B cell (primary cell): ENCODE data around the gene DNAH8. TPM values are rescaled to one million over a fixed set of nuclear protein-coding genes. Genes with fewer than 3 reads are reported as not detected.

ENCODE experiments used
- ATAC-seq: fragments of 200-7000 bp; cut with Tn5 transposase; one replicate; pipeline ENCODE4 v1.10.0; 2021; ENCODE audit warnings: low read depth, mild to moderate bottlenecking, moderate number of reproducible peaks, moderate library complexity
- CTCF ChIA-PET: fragments of 350-600 bp; sonication (Branson Sonifier 250); formaldehyde crosslinking; loops from one replicate; lab custom pipeline; 2021; ENCODE audit warnings: antibody characterized with exemption, inconsistent platforms; lab: Charles Lee
- POLR2A ChIA-PET: fragments of 350-600 bp; sonication (Branson Sonifier 250); formaldehyde crosslinking; loops from one replicate; lab custom pipeline; 2021; ENCODE audit warnings: antibody characterized with exemption; lab: Charles Lee
- DNase-seq: peaks from one replicate; pipeline ENCODE4 v3.0.0; 2013
- H2AFZ ChIP-seq: 2 replicates; pipeline ENCODE4 v1.6.1; 2012; ENCODE audit warnings: mild to moderate bottlenecking, low read depth, low read length; ENCODE audit not compliant: insufficient read depth, poor library complexity, severe bottlenecking
- H3K27ac ChIP-seq, 2 donors: 1 replicate in 1 of 2; 2 replicates in 1 of 2; pipeline ENCODE4 v1.5.1; 2012 to 2013; ENCODE audit warnings: low read length in 2 of 2, mild to moderate bottlenecking in 2 of 2, moderate library complexity in 1 of 2
- H3K27me3 ChIP-seq, 4 experiments: fragments of 200-600 bp in 1 of 4; sonication (generic) in 1 of 4; replicated peaks in 1 of 4; 1 replicate in 2 of 4; 2 replicates in 2 of 4; pipeline versions ENCODE4 v1.6.1 to v1.7.0; 2013 to 2016; ENCODE audit warnings: low read length in 3 of 4, mild to moderate bottlenecking in 2 of 4, mixed read lengths in 1 of 4, moderate library complexity in 1 of 4; ENCODE audit not compliant: insufficient read depth in 4 of 4, control insufficient read depth in 3 of 4; ENCODE audit errors: control extremely low read depth in 1 of 4
- H3K36me3 ChIP-seq, 2 experiments: replicated peaks in 1 of 2; 1 replicate in 1 of 2; 2 replicates in 1 of 2; pipeline versions ENCODE4 v1.6.1 to v1.7.1; 2013; ENCODE audit warnings: low read length in 1 of 2; ENCODE audit not compliant: insufficient read depth in 2 of 2, control insufficient read depth in 1 of 2; ENCODE audit errors: control extremely low read depth in 1 of 2, extremely low read depth in 1 of 2
- H3K4me1 ChIP-seq, 2 donors: fragments of 200-600 bp in 1 of 2; sonication (generic) in 1 of 2; 1 replicate in 1 of 2; 2 replicates in 1 of 2; pipeline versions ENCODE4 v1.5.1 to v1.6.1; 2013 to 2017; ENCODE audit warnings: low read length in 2 of 2; ENCODE audit not compliant: control insufficient read depth in 2 of 2, insufficient read depth in 2 of 2
- H3K4me2 ChIP-seq: replicated peaks from 2 replicates; pipeline ENCODE3; 2012; ENCODE audit warnings: mild to moderate bottlenecking, low read depth, low read length; ENCODE audit not compliant: poor library complexity, severe bottlenecking
- H3K4me3 ChIP-seq, 5 experiments: fragments of 200-600 bp in 1 of 5; sonication (generic) in 1 of 5; 1 replicate in 3 of 5; 2 replicates in 2 of 5; pipeline versions ENCODE4 v1.5.1 to v1.7.0; 2011 to 2016; ENCODE audit warnings: low read length in 4 of 5, mild to moderate bottlenecking in 4 of 5, low read depth in 2 of 5, control low read depth in 1 of 5, moderate library complexity in 1 of 5; ENCODE audit not compliant: insufficient read depth in 1 of 5; ENCODE audit errors: control extremely low read depth in 1 of 5, extremely low read depth in 1 of 5
- H3K79me2 ChIP-seq: fragments of 200-600 bp; sonication (generic); one replicate; pipeline ENCODE4 v1.6.0; 2016; ENCODE audit warnings: low read length; ENCODE audit not compliant: control insufficient read depth, insufficient read depth
- H3K9ac ChIP-seq: fragments of 200-600 bp; sonication (generic); 2 replicates; pipeline ENCODE4 v1.6.1; 2017; ENCODE audit warnings: mild to moderate bottlenecking, low read length, moderate library complexity
- H3K9me3 ChIP-seq, 3 donors: one replicate each; pipeline versions ENCODE4 v1.6.1 to v1.7.1; 2013; ENCODE audit warnings: low read length in 2 of 3; ENCODE audit not compliant: control insufficient read depth in 2 of 3, insufficient read depth in 1 of 3; ENCODE audit errors: control extremely low read depth in 1 of 3
- H4K20me1 ChIP-seq: 2 replicates; pipeline ENCODE4 v1.6.0; 2012; ENCODE audit warnings: mild to moderate bottlenecking, low read length; ENCODE audit not compliant: insufficient read depth, control insufficient read depth, poor library complexity, severe bottlenecking
- H3K27ac Mint-ChIP-seq: one replicate; pipeline ENCODE4 v1.8.0; 2021; ENCODE audit warnings: mixed read lengths
- H3K27me3 Mint-ChIP-seq: one replicate; pipeline ENCODE4 v1.8.0; 2021; ENCODE audit warnings: mixed read lengths
- H3K4me1 Mint-ChIP-seq: one replicate; pipeline ENCODE4 v1.8.0; 2021; ENCODE audit warnings: mixed read lengths
- H3K4me3 Mint-ChIP-seq: one replicate; pipeline ENCODE4 v1.8.0; 2021; ENCODE audit warnings: mixed read lengths
- H3K9me3 Mint-ChIP-seq: one replicate; pipeline ENCODE4 v1.8.0; 2022; ENCODE audit warnings: mixed read lengths; ENCODE audit not compliant: insufficient read depth
- CTCF ChIP-seq: fragments of 200-600 bp; IDR thresholded peaks from one replicate; pipeline ENCODE4 v1.8.0; 2022; ENCODE audit warnings: antibody characterized with exemption, mild to moderate bottlenecking
- EZH2 ChIP-seq: IDR thresholded peaks from 2 replicates; pipeline ENCODE4 v1.6.1; 2012; ENCODE audit warnings: borderline replicate concordance, low read depth, mild to moderate bottlenecking, moderate library complexity, low read length; ENCODE audit not compliant: insufficient read depth, poor library complexity, severe bottlenecking
- WGBS: methylation state at CpG from one replicate; pipeline ENCODE4 v1.1.5; 2013; ENCODE audit warnings: missing lambda C conversion rate; ENCODE audit not compliant: insufficient coverage; 5-methylcytosine and 5-hydroxymethylcytosine counted together
- intact Hi-C: fragments of 100-400 bp; cut with micrococcal nuclease; formaldehyde crosslinking; loops from one replicate; pipeline ENCODE4 v1.10.0; 2022
- polyA plus RNA-seq: library from polyadenylated mRNA; depleted of rRNA; stranded (reverse); fragments of >200 nt; gene quantifications from 2 replicates; pipeline ENCODE4 v1.2.3, GENCODE V29; 2012
- total RNA-seq, 2 donors: library from RNA; stranded (reverse); fragments of 120-200 nt in 1 of 2; gene quantifications; 1 replicate in 1 of 2; 2 replicates in 1 of 2; pipeline versions ENCODE4 v1.2.3 to v1.2.4, GENCODE V29; 2013 to 2022

Gene DNAH8
- total and polyA plus RNA-seq, 2 donors (not counting 1 experiment from before 2014, with no cell fraction given): 0.69 to 1.1 TPM

DNA sequence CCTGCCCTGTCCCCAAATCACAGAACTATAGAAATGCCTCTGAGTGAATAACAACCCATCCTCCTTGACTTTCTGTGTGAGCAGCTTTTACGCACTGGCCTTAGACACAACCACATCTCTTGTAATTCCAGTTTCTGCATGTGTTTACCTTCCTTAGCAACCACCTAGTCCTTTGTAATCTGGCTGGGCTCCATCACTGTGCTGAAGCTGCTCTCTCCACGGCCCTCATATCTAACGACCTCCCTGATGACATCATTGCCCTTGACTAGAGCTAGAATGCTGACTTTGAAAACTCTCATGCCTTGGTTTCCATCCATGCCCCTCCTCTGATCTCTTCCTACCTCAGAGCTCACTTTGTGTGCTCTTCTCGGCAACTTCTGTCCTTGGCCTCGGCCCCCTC is 303.0 kb downstream of the DNAH8 start:
- Histone ChIP-seq H4K20me1 (no peaks in the 10 kb centered on the region), H2AFZ (no peak overlapping the region), H3K36me3 (no peaks in the 10 kb centered on the region), H3K9ac (no peak overlapping the region), H3K27ac (no peak overlapping the region), H3K9me3 (no peaks in the 10 kb centered on the region), H3K4me2 (no peak overlapping the region), H3K4me1 (no peaks in the 10 kb centered on the region), H3K27me3 (peaks cover 0 to 3% (median 0%) of the 10 kb centered on the region in 4 experiments), H3K4me3 (no peak overlapping the region), H3K79me2 (no peaks in the 10 kb centered on the region)
- ChIA-PET POLR2A (no interaction called here), CTCF (interaction anchor here (1.6 kb wide), 1 partner anchor 11 kb away, joined by 5 read pairs; no protein-coding TSS in a partner anchor)
- Mint-ChIP-seq H3K9me3 (no peaks in the 10 kb centered on the region), H3K4me3 (no peak overlapping the region), H3K27me3 (peaks cover 3% of the 10 kb centered on the region), H3K27ac (no peak overlapping the region), H3K4me1 (no peaks in the 10 kb centered on the region)
- WGBS: 85% methylated on average over 5 of the region's 5 CpGs
- no peak for DNase-seq
- no peak for ATAC-seq
- no peak for TF ChIP-seq EZH2
- TF ChIP-seq CTCF: no peak
- intact Hi-C loops: no loop called here

GRCh38 chr6:39020136-39020535 is 305.0 kb downstream of the DNAH8 start:
- Histone ChIP-seq H3K9me3 (no peaks in the 10 kb centered on the region), H2AFZ (no peak overlapping the region), H3K27me3 (peaks cover 0 to 6% (median 1%) of the 10 kb centered on the region in 4 experiments), H3K79me2 (no peaks in the 10 kb centered on the region), H3K4me1 (no peaks in the 10 kb centered on the region), H3K27ac (no peak overlapping the region), H3K9ac (no peak overlapping the region), H3K4me2 (no peak overlapping the region), H4K20me1 (no peaks in the 10 kb centered on the region), H3K4me3 (no peak overlapping the region), H3K36me3 (no peaks in the 10 kb centered on the region)
- H3K4me1 Mint-ChIP-seq: no peaks in the 10 kb centered on the region
- DNase-seq (no peak), ATAC-seq (no peak)
- no peak overlapping the region for H3K4me3 Mint-ChIP-seq
- CTCF ChIA-PET: no interaction called here
- intact Hi-C loops: no loop called here
- POLR2A ChIA-PET: no interaction called here
- no peaks in the 10 kb centered on the region for H3K9me3 Mint-ChIP-seq
- H3K27ac Mint-ChIP-seq: no peak overlapping the region
- 100% methylated on average over 2 of the region's 2 CpGs for WGBS
- H3K27me3 Mint-ChIP-seq: no peaks in the 10 kb centered on the region
- TF ChIP-seq EZH2: no peak
- no peak for TF ChIP-seq CTCF
